ENCODE measurements around the gene NECAB3.

DNA sequence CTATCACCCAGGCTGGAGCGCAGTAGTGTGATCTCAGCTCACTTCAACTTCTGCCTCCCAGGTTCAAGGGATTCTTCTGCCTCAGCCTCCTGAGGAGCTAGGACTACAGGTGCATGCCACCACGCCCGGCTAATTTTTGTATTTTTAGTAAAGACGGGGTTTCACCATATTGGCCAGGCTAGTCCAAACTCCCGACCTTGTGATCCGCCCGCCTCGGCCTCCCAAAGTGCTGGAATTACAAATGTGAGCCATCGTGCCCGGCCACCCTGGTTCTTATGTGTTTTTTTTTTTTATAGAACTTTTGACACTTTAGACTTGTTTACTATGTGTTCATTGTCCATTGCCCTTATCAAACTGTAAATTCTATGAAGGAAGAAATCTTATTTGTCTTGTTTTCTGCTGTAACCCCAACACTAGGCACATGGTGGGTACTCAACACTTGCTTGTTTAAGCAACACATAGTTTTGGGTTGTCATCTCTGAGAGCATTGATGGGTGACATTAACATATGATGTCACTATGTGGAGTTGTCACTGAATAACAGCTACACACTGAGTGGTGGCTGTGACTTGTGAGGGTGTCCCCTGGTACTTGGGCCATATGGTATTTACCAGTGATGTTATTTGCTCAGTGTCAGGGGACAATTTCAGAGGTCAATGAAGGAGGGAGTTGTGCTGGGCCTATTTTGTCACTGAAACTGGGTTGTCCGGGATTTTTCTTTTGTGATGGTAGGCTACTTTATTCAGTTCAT, 47.3 kb upstream of the NECAB3 start:
- TF ChIP-seq, protein P1, sequence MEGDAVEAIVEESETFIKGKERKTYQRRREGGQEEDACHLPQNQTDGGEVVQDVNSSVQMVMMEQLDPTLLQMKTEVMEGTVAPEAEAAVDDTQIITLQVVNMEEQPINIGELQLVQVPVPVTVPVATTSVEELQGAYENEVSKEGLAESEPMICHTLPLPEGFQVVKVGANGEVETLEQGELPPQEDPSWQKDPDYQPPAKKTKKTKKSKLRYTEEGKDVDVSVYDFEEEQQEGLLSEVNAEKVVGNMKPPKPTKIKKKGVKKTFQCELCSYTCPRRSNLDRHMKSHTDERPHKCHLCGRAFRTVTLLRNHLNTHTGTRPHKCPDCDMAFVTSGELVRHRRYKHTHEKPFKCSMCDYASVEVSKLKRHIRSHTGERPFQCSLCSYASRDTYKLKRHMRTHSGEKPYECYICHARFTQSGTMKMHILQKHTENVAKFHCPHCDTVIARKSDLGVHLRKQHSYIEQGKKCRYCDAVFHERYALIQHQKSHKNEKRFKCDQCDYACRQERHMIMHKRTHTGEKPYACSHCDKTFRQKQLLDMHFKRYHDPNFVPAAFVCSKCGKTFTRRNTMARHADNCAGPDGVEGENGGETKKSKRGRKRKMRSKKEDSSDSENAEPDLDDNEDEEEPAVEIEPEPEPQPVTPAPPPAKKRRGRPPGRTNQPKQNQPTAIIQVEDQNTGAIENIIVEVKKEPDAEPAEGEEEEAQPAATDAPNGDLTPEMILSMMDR (IDR thresholded peaks at IDR 0.05): no peak
- TF ChIP-seq POLR2A (IDR thresholded peaks at IDR 0.05): no peak

All from esophagus squamous epithelium (tissue), 4 donors.